HG02938 (cell line): ENCODE results near the gene CD3D.
"Not testable (repeated sequence)": the region's sequence is repeated elsewhere in the genome, so short reads cannot be mapped to it uniquely, and the experiment has no call there.

ENCODE experiments used
- ATAC-seq: cut with Tn5 transposase; IDR thresholded peaks from one replicate; pipeline ENCODE4 v1.9.1; 2021; ENCODE audit warnings: mild to moderate bottlenecking, moderate library complexity; ENCODE audit not compliant: unreplicated experiment

CD3D gene

DNA sequence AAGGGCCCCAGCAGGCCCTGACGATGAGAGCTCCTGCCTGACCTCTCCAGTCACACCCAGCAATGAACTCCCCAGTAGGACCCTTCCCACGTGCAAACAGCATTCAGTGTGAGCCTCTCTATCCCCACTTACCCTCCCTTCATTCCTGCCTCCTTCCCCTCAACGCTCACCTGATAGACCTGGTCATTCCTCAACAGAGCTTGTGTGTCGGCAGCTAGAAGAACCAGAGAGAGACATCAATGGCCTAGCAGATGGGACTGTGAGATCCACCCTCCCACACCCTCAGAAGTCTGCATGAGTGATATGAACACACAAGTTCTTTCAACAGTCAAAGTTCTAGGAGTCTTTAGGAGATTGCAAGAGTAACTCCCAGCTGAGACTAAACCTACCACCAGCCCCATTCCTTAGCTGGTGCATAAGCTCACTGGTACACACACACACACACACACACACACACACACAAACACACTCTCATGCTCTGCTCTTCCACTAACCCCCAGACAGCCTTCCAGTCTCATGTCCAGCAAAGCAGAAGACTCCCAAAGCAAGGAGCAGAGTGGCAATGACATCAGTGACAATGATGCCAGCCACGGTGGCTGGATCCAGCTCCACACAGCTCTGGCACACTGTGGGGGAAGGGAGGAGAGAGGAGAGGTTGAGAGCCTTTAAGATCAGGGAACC is 3.1 kb downstream of the CD3D start:
- ATAC-seq: no peak

DNA sequence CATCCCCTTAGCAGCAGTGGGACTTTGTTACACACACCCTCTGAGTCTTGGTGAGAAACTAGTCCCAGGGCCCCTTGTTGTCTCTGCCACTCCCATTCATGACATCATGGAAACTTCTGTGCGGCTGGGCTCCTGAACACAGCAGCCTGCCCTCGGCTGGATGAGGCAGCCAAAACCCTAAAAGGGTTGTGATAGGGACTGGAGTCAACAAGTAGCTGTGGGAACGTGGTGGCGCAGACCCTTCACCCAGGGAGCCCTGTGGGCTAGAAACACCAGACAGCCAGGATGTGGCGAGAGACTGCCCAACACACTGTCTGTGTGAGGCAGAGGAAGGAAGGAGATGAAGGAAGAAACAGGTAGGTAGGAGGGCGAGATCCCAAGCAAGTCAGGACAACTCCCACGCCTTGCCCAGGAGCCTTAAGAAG is 3.9 kb downstream of the CD3D start:
- no peak for ATAC-seq

DNA sequence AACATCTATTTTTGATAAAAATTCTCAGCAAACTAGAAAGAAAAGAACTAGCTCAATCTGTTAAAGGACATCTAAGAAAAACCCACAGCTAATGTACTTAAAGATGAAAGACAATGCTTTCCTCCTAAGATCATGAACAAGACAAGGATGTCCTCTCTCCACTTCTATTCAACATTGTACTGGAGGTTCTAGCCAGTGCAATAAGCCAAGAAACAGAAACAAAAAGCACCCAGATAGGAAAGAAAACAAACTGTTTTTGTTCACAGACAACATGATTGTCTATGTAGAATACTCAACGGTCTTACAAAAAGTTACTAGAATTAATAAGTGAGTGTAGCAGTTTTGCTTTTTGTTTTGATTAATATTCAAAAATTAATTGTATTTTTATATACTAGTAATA is 7.8 kb downstream of the CD3D start:
- no peak for ATAC-seq

DNA sequence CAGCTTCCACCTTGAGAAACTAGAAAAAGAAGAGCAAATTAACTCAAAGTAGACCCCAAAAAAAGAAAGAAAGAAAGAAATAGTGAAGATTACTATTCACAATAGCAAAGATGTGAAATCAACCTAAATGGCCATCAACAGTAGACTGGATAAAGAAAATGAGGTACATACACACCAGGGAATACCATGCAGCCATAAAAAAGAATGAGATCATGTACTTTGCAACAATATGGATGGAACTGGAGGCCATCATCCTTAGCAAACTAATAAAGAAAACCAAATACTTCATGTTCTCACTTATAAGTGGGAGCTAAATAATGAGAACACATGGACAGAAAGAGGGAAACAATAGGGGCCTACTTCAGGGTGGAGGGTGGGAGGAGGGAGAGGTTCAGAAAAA is 13.8 kb downstream of the CD3D start:
- ATAC-seq: no peak

DNA sequence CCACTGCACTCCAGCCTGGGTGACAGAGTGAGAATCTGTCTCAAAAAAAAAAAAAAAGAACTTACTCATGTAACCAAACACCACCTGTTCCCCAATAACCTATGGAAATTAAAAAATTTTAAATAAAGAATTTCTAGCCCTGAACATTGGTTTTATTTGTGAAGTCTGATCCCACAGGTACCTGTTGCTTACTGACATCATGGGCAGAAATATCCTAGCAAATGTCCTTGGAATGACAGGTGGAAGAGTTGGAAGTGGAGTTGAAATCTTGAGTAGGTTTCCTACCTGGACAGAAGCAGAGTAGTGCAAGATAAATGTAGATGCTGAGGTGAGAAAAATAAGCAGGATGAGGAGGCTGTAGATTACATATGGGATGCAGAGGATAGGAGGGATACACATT is 17.2 kb downstream of the CD3D start:
- ATAC-seq: no peak

DNA sequence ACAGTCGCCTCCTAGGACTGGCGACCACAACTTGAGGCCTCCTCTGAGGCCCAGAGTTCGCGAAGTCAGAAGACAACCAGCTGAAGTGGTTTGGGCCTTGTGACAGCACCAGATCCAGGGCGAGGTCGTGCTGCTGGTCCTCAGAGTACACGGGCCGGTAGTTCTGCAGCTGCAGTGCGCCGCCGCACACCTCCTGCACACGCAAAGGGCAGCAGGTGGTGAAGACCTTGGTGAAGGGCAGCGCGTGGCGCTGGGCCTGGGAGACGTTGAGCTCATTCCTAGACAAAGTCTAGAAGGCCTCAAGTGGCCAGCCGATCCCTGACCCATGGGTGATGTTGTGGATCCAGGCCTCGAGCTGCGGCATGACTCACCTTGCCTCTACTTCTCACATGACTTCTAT is 19.8 kb downstream of the CD3D start:
- ATAC-seq: no peak

DNA sequence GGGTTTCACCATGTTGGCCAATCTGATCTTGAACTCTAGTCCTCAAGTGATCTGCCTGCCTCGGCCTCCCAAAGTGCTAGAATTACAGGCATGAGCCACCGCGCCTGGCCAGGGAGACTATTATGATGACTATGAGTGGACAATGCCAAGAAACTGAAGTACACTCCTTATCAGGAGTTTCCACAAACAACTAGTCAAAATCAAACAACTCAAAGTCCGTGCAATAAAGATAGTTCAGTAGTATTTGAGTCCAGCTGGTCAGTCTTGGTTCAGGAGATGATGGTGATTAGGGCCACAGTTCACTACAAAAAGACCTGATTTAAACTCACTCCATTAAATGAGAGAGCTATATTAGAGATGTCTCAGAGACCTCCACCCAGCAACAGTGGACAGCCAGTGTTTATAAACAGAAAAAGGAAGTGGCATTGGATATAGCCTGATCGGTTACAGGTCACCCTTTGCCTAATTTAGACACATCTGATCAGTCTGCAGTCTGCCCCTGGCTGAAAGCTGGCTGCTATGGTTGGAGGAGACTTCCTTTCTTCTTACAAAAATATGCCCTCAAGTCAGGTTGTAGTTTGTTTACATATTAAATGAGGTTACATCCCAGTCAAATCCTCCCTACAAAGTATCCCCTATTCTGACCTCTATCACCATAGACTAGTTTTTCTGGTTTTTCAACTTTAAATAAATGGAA is 21.0 kb downstream of the CD3D start:
- ATAC-seq: no peak

DNA sequence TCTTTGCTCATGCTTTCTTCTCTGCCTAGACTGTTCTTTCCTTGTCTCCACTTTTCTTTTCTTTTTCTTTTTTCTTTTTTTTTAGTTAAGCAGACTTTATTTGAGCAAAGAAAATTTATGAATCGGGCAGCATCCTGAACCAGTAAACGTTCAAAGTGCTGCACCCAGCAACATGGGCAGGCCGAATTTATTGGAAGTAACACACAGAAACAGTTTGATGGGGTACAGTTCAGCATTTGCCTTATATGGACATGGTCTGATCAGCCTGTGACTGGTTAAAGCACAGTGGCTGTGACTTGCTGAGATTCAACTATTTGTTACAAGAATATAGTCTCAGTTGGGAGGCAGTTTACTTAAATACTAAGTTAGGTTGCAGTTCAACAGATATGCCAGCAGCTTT is 22.0 kb downstream of the CD3D start:
- ATAC-seq: no peak

DNA sequence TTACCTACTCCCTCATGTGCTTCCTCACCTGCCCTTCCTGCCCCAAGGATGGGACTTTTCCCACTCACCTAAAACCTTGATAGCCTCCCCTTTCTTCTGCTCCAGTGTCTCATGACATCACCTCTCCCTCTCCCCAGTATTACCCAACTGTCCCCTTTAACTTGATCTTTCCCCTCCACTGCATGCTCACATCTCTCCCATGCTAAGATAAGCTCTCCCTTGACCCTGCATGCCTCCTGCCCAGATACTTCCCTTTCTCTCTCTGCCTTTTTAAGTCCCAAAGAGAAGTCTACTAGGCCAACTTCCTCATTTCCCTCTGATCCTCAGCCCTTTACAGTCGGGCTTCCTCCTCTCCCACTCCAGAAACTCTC is 23.2 kb downstream of the CD3D start:
- ATAC-seq: no peak

DNA sequence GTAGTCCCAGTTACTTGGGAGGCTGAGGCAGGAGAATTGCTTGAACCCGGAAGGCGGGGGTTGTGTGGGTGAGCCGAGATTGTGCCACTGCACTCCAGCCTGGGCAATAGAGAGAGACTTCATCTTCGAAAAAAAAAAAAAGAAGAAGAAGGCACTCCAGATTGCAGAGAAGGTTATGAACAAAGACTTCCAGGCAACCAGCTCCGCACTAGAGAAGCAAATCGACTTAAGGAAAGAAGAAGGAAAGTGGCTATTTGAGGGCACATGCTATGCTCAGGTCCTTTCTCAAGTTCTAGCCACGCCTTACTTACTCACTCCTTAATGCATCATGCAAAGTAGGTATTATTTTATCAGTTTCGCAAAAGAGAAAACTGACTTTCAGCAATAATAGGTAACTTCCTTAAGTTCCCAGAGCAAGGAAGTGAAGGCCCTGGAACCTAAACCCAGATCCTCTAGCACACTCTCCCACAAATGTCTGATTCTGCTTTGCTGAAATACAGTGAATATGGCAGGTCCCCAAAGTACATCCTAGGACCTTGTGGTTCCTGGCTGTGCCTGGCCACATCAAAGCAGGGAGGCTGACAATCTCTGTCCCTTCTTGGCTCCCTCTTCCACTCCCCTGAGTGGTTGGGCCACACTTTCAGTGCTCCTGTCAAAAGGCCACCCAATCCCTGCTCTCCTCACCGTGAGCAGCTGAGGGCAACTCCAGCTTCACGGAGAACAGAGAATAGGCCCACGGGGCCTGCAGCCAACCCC is 23.7 kb downstream of the CD3D start:
- ATAC-seq: no peak

DNA sequence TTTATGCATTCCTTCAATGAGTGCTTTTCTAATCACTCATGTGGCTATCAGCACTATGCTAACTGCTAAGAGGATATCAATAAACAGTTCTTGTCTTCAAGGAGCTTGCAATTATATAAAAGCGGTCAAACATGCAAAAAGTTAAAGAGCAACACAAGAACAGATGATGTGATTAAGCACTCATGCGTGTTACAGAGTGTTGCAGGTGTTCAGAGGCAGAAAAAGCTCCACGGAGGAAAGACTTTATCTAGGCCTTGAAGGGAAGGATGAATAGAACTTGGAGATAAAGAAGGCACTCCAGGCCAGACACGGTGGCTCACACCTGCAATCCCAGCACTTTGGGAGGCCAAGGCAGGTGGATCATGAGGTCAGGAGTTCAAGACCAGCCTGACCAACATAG is 24.4 kb downstream of the CD3D start:
- no peak for ATAC-seq

DNA sequence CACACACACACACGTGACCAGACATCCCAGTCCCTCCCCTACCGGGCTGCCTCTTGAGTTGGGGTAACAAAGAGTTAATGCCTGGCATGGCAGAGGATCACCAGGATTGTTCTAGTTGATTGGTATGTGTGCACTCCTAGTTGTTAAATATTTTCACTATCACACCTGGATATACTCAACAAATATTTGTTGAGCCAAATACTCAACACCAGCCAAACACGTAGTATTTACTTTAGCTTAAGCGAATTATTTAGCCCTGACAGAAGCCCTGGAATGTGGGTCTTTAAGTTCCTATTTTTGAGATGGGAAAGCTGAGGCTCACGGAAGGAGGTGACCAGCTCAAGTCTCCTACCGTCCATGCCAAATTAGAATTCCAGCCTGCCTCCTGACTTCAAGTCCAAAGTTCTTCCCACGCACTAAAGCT is 27.5 kb downstream of the CD3D start:
- no peak for ATAC-seq

DNA sequence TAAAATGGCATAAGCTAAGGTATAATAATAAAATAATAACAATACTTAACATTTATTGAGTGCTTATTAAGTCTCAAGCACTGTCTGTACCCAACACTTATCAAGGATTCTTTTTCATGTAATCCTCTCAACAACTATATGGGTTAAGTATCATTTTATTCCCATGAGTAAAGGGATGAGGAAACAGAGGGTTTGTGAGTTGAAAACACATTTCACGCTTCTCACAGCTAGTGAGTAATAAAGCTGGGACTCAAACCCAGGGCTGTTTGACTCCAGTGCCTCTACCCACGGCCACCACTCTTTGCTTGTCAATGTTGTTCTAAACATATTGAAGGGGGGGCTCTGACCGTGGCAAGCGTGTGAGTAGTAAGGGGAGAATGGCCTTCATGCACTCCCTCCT is 29.3 kb downstream of the CD3D start:
- no peak for ATAC-seq

DNA sequence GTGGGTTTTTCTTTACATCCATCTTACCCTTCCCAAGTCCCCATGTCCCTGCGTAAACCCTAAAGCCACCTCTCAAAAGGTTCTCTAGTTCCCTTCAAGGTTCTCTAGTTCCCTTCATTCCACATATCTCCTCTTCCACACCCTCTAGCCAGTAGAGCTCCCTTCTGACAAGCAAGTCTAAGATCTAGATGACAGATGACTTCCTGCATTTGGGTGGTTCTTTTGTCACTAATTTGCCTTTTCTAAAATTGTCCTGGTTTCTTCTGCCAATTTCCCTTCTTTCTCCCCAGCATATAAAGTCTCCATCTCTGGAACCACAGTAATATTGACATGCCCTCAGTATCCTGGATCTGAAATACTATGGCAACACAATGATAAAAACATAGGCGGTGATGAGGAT is 30.2 kb downstream of the CD3D start:
- ATAC-seq: no peak

DNA sequence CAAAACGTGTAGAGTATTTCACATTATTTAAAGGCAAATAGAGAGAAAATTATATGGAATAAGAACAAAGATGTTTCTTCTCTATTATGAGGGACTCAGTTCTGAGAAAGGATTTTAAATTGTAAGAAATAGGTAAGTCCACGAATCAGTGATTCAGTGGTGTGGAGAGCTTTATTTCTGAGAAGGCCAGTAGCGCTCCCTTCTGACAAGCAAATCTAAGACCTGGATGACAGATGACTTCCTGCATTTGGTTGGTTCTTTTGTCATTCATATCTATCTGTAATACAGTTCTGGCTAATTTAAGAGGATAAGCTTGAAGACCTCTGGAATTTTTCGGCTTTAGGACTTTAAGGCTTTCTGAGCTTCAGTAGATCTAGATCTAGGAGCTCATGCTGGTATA is 31.0 kb downstream of the CD3D start:
- ATAC-seq: no peak

DNA sequence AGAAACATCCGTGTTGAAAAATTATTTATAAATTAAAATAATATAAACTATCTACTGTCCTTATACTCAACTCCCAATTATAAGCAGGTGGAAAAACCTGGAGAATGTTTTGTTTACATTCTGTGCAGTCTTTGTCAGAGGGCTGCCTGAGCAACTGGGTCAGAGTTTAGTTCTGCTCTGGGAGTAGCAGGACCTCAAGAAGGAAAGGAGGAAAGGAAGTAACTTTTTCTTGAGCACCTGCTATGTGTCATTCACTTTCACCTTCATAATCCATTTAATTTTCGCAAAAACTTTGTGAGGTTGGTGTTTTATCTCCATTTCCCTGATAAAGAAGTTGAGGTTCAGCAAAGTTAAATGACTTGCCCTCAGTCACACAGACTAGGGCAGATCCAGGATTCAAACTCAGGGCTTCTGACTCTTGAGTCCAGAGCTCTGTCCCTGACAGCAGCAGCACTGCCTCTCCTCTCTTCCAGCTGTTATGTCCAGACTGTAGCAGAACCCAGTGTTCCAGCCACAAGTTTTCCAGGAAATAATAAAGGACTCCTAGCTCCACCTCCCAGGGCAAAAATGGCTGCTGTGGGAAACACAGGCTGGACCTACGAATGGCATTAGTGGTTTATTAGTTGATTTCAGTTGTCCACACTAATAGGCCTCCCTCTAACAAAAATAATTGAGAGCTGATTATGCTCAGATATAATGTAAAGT is 31.6 kb downstream of the CD3D start:
- no peak for ATAC-seq

DNA sequence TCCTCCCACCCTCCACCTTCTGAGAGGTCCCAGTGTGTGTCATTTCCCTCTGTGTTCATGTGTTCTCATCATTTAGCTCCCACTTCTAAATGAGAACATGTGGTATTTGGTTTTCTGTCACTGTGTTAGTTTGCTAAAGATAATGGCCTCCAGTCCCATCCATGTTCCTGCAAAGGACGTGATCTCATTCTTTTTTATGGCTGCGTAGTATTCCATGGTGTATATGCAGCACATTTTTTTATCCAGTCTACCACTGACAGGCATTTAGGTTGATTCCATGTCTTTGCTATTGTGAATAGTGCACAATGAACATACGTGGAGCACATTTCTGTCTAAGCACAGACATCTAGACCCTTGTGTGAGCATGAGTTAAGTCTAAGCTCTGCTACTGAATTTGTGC is 32.2 kb downstream of the CD3D start:
- no peak for ATAC-seq

DNA sequence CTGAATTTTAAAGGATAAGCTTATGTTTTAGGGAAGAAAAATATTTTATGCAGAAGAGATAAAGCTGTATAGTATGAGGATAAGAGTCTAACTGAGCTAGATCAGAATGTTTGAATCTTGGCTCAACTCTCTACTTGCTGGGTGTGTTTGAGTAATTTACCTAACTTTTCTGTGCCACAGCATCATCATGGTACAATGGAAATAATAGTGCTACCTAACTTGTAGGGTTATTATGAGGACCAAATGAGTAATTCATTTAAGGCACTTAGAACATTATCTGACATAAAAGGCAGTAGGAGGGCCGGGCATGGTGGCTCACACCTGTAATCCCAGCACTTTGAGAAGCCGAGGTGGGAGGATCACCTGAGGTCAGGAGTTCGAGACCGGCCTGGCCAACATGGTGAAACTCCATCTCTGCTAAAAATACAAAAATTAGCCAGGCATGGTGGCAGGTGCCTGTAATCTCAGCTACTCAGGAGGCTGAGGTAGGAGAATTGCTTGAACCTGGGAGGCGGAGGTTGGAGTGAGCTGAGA is 33.4 kb downstream of the CD3D start:
- ATAC-seq: not testable (repeated sequence)

DNA sequence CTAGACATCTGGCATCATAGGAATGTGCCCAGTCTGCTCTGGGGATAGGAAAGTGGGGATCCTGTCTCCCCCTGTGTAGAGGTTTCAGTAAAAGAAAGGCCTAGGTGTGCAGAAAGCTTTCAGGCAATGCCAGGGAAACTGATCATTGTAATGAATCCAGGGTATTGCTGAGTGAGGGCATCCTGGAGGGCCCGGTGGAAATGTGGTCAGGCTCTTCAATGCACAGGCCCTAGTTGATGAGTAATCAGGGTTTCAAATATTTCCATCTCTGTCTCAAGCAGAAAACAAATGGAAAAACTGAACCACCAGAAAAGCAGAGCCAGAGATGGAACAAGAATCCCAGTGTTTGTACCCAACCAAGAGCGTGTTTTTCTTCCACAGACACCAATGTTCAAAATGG is 35.9 kb downstream of the CD3D start:
- no peak for ATAC-seq

DNA sequence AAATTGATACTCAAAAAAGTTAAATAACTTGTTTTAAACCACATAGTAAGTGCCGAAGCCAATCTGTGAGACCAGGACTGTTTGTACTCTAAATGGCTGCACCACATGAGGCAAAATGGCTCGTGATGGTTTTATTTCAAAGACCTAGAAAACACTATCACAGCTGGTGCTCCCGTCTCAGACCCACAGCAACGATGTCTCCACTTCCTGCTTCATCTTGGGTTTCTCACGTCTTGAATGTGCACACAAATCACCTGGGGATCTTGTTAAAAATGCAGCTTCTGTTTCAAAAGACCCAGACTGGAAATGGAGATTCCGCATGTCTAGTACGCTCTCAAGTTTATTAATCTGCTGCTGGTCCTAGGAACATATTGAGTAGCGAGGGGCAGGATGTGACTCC is 36.8 kb downstream of the CD3D start:
- no peak for ATAC-seq

DNA sequence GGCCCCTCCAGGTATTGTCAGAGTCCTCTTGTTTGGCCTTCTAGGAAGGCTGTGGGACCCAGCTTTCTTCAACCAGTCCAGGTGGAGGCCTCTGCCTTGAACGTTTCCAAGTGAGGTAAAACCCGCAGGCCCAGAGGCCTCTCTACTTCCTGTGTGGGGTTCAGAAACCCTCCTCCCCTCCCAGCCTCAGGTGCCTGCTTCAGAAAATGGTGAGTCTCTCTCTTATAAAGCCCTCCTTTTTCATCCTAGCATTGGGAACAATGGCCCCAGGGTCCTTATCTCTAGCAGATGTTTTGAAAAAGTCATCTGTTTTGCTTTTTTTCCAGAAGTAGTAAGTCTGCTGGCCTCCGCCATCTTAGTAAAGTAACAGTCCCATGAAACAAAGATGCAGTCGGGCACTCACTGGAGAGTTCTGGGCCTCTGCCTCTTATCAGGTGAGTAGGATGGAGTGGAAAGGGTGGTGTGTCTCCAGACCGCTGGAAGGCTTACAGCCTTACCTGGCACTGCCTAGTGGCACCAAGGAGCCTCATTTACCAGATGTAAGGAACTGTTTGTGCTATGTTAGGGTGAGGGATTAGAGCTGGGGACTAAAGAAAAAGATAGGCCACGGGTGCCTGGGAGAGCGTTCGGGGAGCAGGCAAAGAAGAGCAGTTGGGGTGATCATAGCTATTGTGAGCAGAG is 37.8 kb downstream of the CD3D start, which contains the start of gene CD3E:
CD3E (plus strand) TSS at position 163 of the 681 bp plus-strand sequence; CDS start at position 386, 223 bp downstream.
- ATAC-seq: no peak
